Measurements from ENCODE around the gene LRWD1.
"Not testable (repeated sequence)": the region's sequence is repeated elsewhere in the genome, so short reads cannot be mapped to it uniquely, and the experiment has no call there.

DNA sequence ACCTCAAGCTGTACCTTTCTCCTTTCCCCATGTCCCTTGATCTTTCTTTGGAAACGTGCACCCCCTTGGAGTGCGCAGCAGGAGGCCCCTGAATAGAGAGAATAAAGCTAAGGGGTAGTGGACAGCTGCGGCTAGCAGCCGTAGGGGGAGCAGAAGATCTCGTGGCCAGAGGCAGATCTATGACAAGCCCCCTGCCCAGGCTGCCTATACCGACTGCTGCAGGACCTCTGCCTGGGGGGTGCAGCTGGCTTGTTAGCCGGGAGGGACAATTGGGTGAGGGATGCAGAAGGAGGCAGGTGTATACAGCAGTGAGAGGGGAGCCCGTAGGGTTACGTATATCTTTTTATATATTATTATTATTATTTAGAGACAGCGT, 14.4 kb downstream of the LRWD1 start:
- TF ChIP-seq, protein P1, sequence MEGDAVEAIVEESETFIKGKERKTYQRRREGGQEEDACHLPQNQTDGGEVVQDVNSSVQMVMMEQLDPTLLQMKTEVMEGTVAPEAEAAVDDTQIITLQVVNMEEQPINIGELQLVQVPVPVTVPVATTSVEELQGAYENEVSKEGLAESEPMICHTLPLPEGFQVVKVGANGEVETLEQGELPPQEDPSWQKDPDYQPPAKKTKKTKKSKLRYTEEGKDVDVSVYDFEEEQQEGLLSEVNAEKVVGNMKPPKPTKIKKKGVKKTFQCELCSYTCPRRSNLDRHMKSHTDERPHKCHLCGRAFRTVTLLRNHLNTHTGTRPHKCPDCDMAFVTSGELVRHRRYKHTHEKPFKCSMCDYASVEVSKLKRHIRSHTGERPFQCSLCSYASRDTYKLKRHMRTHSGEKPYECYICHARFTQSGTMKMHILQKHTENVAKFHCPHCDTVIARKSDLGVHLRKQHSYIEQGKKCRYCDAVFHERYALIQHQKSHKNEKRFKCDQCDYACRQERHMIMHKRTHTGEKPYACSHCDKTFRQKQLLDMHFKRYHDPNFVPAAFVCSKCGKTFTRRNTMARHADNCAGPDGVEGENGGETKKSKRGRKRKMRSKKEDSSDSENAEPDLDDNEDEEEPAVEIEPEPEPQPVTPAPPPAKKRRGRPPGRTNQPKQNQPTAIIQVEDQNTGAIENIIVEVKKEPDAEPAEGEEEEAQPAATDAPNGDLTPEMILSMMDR (tag by site-specific recombination; IDR thresholded peaks at IDR 0.05) = not testable (repeated sequence)
- TF ChIP-seq ZNF140 (tag by site-specific recombination; IDR thresholded peaks at IDR 0.05); ZNF776 (tag by site-specific recombination; IDR thresholded peaks at IDR 0.05; ENCODE audit: borderline replicate concordance); ZNF239 (tag by site-specific recombination; IDR thresholded peaks at IDR 0.05); BCL11A (tag by site-specific recombination; IDR thresholded peaks at IDR 0.05; ENCODE audit: low read depth): not testable (repeated sequence)
